ENCODE measurements around the gene ALDH3A1.

The ALDH3A1 gene

DNA sequence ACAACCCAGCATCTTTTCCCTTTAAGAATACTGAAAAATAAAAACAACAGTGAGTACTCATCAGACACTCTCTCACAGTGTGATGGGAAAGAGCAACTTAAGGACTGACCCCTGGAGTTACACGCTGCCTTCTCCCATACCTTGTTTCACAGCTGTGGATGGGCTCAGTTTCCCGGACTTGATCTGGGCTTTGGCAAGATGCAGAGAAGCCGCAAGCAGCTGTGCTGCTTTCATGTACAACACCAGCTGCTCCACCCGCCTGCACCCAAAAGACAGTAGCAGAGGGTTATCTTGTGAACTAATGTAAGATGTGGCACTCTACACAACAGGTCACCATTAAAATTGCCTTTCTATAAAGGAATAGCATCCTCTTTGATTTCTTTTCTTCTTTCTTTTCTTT lies 32.7 kb upstream of the ALDH3A1 start:
- Histone ChIP-seq H3F3A (ENCODE audit: control insufficient read depth, insufficient read depth) (no peaks in the 10 kb centered on the region), H3K4me2 (ENCODE audit: low read length) (no peak overlapping the region), H3K4me3 (ENCODE audit: low read length) (no peak overlapping the region), H3K9me2 (replicated peaks; ENCODE audit: control insufficient read depth, low read length) (no peaks in the 10 kb centered on the region), H3K36me3 (ENCODE audit: control insufficient read depth, low read length) (no peaks in the 10 kb centered on the region), H3K27ac (ENCODE audit: low read depth, low read length) (no peak overlapping the region), H3K9me3 (ENCODE audit: control insufficient read depth, insufficient read depth, low read length) (no peaks in the 10 kb centered on the region), H3K4me1 (ENCODE audit: control insufficient read depth, low read length) (no peaks in the 10 kb centered on the region), H4K20me1 (ENCODE audit: control insufficient read depth, insufficient read depth, low read depth, low read length) (no peaks in the 10 kb centered on the region), H3K79me2 (ENCODE audit: control insufficient read depth, low read length) (no peaks in the 10 kb centered on the region), H3K27me3 (ENCODE audit: control insufficient read depth, low read length) (peaks cover 6% of the 10 kb centered on the region; the same call in 1 of the 2 replicates)
- TF ChIP-seq CTCF (IDR thresholded peaks at IDR 0.05; ENCODE audit: low read depth, low read length, poor library complexity, severe bottlenecking): no peak

DNA sequence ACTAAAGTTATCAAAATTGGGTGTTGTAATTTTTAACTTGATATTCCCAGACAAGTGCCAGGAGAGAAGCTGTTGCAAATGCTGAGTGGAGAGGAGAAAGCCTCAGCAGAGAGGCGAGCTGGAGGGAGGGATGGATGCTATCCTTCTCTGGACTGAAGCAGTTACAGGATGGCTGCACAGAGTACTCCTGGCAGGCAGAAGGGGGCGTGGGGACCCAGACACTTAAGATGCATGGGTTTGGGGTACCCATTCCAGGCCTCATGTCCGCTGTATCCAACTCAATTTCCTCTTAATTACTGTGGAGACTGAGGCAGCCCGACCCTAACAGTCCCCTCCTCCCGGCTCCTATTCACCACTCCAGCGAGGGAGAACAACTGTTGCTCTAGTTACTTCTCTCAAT lies 25.4 kb upstream of the ALDH3A1 start:
- TF ChIP-seq CTCF (IDR thresholded peaks at IDR 0.05; ENCODE audit: low read depth, low read length, poor library complexity, severe bottlenecking) (no peak), EZH2phosphoT487 (IDR thresholded peaks at IDR 0.05; ENCODE audit: borderline replicate concordance, low read length) (no peak)
- Histone ChIP-seq H3K36me3 (ENCODE audit: control insufficient read depth, low read length) (no peaks in the 10 kb centered on the region), H3K27ac (ENCODE audit: low read depth, low read length) (no peak overlapping the region), H3K9me2 (replicated peaks; ENCODE audit: control insufficient read depth, low read length) (no peaks in the 10 kb centered on the region), H3K4me3 (ENCODE audit: low read length) (no peak overlapping the region), H3K27me3 (ENCODE audit: control insufficient read depth, low read length) (no peaks in the 10 kb centered on the region; the same call in 1 of the 2 replicates), H3K79me2 (ENCODE audit: control insufficient read depth, low read length) (no peaks in the 10 kb centered on the region), H3K9me3 (ENCODE audit: control insufficient read depth, insufficient read depth, low read length) (no peaks in the 10 kb centered on the region), H3K4me2 (ENCODE audit: low read length) (no peak overlapping the region), H3K4me1 (ENCODE audit: control insufficient read depth, low read length) (no peaks in the 10 kb centered on the region), H3F3A (ENCODE audit: control insufficient read depth, insufficient read depth) (no peaks in the 10 kb centered on the region), H4K20me1 (ENCODE audit: control insufficient read depth, insufficient read depth, low read depth, low read length) (no peaks in the 10 kb centered on the region)

- H3K4me3 ChIP-seq (ENCODE audit: low read length): no peak overlapping the region
- H3K9me3 ChIP-seq (ENCODE audit: control insufficient read depth, insufficient read depth, low read length): no peaks in the 10 kb centered on the region
- no peaks in the 10 kb centered on the region for H3K27me3 ChIP-seq (ENCODE audit: control insufficient read depth, low read length)
- peaks cover 8% of the 10 kb centered on the region for H3K4me1 ChIP-seq (ENCODE audit: control insufficient read depth, low read length)
- no peaks in the 10 kb centered on the region for H4K20me1 ChIP-seq (ENCODE audit: control insufficient read depth, insufficient read depth, low read depth, low read length)
- no peak overlapping the region for H3K27ac ChIP-seq (ENCODE audit: low read depth, low read length)
- H3K4me2 ChIP-seq (ENCODE audit: low read length): no peak overlapping the region
- H3F3A ChIP-seq (ENCODE audit: control insufficient read depth, insufficient read depth): no peaks in the 10 kb centered on the region
- H3K36me3 ChIP-seq (ENCODE audit: control insufficient read depth, low read length): no peaks in the 10 kb centered on the region
- TF ChIP-seq CTCF (IDR thresholded peaks at IDR 0.05; ENCODE audit: low read depth, low read length, poor library complexity, severe bottlenecking): no peak
- no peak for TF ChIP-seq EZH2phosphoT487 (IDR thresholded peaks at IDR 0.05; ENCODE audit: borderline replicate concordance, low read length)
- H3K9me2 ChIP-seq (replicated peaks; ENCODE audit: control insufficient read depth, low read length): no peaks in the 10 kb centered on the region
- H3K79me2 ChIP-seq (ENCODE audit: control insufficient read depth, low read length): no peaks in the 10 kb centered on the region
These were observed 24.0 kb upstream of the ALDH3A1 start for GRCh38 chr17:19771971-19772630.
